NCI-H446 treated with DMSO at 0.1 percent for 48 hours (cell line): ENCODE measurements around the gene OPRD1.

Experiments used
- DNase-seq: peaks from one replicate; lab custom pipeline; 2025; lab: John Stamatoyannopoulos, UW

Gene OPRD1

DNA sequence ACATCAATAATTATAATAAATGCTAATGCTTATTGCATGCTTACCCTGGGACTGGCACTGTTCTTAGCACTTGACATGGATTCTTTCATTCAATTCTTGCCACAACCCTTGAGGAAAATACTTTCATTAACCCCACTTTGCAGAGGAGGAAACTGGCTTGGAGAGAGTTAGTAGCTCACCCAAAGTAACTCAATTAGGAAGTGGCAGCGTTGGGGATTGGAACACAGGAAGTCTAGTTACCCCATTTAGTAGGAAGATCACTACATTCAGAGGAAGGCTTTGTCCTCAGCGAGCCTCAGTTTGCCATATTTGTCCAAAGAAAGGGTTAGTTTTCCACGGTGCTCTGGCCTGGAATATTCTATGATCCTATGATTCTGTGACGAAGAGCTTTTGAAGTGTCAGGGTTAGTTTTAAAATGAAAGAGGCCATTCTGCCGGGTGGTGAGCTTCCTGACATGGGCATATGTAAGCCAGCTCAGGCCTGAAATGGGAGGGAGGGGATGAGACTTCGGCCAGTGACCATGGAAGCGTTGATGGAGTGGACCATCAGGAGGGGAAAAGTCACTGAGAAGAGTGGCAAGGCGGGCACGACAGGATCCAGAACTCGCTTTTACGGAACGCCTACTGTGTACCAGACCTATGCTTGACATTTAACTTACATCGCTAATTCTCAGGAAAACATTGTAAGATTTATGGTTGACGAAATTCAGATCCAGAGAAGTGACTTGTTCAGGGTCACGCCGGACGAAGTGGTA lies 74.2 kb downstream of the OPRD1 start:
- DNase-seq, result no peak

DNA sequence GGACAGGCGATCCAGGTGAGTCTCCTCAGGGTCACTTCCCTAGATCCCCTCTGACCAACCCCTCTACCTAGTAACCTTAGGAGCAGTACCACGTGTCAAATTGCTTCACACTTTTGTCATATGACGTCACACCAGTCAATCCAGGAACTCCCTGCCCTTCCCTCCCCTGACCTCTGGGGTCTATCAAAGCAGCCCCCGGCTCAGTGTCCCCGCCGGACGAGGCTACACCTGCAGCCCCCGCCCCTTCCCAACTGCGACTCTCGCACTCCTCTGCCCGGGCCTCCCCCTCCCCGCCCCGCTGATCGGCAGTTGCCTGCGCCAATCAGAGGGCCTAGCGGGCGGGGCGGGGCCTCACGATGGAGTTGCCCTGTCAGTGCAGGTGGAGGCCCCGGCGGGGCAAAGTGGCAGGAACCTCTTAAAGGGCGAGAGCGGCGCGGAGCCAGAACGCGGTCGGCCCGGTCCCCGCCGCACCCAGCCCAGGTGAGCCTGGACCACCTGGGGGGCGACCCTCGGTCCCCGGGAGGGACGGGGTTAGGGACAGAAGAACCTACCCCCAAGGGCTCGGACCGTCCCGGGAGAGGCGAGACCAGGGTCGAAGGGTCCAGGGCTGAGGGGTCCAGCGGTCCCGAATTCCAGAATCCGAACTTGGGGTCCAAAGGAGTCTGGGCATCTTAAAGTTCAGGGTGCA lies 74.9 kb downstream of the OPRD1 start:
- DNase-seq, result peak; percentile 49

DNA sequence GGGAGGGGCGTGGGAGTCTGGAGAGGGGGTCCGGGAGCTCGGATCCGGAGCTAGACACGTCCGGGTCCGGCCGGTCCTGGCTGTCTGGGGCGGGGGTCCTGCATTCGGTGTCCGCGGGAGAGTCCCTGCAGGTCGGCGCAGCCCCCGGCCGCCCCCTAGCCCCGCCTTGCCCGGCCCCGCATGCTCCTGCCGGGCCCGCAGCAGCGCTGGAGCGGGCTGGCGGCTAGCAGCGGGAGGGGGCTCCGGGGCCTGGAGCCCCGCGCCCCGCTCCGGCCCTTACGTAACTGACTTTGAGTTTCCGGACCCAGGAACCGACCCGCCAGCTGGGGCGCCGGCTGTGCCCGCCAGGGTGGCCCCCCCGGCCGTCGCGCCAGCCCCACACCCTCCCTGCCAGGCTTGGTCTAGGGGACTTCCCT lies 75.5 kb downstream of the OPRD1 start:
- no peak for DNase-seq

DNA sequence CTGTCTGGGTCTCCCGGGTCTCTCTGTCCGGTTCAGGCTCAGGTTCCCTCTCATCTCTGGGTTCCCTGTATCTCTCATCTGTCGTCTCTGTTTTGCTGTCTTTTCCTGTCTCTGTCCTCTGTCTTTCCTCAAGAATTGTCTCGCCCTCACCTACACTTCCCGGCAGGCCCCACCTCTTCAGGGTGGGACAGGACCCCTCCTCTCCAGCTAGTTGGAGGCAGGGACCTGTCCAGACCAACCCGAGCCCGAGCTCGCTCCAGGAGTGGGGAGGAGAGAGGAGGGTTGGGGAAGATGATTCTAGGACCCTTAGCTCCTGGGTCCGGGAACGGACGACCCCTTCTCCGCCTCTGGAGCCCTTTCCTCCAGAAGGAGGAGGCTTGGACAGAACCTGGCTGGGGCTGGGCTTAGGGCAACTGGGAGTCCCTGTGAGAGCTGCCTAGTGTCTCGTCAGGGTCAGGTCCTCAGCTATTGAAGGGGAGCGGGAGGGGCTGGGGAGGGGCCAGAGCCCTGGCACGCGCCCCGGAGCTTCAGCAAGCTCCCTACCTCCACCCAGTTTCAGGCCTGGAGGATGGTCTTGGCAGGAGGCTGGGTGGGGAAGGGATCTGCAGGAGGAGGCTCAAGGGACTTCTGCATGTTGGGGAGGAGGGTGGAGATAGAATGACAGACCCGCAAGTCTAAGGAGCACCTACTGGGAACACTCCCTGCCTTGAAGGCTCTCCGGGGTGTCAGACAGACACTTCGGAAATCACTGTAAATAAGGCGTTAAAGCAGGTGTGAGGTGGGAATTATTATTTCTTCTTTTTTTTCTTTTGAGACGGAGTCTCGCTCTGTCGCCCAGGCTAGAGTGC lies 76.1 kb downstream of the OPRD1 start:
- peak; percentile 24 for DNase-seq

DNA sequence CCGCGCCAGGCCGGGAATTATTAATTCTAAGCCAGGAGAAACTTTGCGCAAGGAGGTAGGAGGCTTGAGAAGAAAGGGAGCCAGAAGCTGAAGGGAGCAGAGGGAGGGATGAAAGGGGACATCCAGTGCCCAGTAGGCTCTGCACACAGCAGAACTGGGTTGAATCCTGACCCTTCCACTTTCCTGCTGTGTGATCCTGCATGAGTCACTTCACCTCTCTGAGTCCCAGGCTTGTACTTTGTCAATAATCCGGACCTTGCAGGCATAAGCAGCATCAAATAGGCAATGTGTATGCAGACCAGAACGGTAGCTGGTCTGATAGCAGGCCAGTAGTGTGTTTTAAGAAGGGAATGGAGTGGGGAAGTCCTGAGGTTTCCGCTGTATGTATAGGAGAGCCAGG lies 76.9 kb downstream of the OPRD1 start:
- DNase-seq, result no peak

DNA sequence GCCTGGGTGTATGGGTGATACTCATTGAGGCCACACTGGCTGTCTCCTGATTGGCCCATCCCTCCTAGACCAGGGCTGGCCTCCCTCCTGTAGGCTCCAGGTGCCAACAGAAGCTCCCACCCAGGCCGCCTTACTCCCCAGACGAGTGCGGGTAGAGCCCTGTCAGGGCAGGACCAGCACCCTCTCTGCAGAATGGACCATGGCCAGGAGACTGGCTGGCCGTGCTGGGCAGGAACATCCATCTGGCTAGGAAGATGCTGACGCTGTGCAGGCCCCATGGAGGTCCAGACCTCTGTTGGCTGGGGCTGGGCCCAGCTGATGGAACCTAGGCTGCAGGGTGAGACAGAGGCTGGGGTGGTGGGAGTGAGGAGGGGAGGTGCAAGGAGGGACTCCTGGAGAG lies 77.4 kb downstream of the OPRD1 start:
- DNase-seq, result no peak

DNA sequence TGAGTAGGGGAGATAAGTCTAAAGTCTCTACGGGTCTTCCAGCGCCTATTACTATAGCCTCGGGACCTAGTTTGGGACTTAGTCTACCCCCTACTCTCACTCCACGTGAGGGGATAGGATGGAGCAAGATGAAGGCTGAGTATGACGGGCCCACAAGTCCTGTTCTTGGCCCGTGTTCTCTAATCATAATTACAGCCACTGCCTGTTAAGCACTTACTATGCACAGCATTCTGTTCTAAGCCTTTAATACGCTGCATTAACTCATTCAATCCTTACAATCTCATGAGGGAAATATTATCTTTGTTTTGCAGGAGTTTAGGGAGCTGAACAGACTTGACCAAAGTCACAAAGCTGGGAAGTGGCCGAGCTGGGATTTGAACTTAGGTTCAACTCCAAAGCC lies 78.5 kb downstream of the OPRD1 start:
- DNase-seq, result no peak

DNA sequence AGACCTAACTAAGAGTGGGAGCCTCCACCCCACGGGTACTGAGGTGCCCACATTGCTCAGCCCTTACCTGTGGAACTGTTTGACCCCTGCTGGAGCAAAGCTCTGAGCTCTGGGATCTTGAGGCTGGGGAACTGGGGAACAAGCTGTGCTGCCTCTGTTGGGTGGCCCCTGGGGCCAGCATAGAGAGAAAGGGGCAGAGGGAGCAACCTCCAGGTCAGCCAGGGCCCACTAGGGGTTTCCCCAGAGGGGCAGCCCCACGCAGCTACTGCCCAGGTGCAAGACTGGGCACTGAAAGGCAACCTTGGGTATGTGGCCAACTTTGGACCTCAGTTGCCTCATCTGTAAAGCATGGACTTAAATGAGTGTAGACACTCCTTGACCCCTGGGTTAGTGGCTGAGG lies 78.9 kb downstream of the OPRD1 start:
- DNase-seq, result no peak

DNA sequence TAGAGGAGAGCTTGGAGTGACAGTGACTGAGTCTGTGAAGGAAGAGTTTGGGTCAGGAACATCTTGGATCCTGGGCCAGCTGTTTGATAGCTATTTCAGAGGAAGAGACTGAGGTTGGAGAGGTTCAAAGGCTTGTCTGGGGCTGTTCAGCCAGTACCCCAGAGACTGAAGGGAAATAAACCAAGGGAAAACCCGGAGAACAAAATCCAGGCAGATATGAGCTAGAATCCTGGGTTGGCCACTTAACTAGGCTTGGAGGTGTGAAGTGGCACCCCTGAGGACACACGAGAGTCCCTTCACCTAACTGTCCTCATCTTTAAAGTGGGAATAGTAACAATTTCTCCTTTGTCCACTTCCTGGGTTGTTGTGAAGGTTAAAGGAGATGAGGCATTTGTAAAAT lies 79.3 kb downstream of the OPRD1 start:
- DNase-seq, result no peak

DNA sequence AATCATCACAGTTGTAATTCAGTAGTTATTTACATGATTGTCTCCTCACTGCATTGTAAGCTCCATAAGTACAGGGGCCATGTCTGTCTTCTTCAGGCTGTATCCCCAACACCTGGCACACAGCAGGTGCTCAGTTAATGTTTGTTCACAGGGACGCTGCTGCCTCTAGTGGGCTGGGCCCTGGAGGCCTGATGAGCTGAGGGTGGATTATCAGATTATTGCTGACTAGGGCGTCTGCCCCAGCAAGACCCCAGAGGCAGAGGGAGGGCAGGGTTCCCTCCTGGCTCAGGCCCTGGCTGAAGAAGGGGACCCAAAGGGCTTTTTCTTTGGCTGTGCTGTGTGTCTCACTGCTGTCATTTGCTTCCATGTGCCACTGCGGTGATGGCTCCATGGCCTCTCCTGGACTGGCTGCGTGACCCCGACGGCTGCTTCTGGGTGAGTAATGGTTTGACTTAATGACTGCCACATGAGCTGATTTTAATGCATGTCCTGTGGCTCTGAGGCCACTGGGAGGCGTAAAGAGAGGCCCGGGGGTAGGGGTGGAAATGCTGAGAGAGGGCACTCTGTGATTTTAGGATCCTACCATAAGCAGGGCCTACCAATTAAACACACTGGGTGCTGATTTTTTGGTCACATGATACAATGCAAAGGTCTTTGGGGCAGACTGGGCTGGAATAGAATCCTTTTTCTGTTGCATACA lies 81.6 kb downstream of the OPRD1 start:
- DNase-seq, result no peak

DNA sequence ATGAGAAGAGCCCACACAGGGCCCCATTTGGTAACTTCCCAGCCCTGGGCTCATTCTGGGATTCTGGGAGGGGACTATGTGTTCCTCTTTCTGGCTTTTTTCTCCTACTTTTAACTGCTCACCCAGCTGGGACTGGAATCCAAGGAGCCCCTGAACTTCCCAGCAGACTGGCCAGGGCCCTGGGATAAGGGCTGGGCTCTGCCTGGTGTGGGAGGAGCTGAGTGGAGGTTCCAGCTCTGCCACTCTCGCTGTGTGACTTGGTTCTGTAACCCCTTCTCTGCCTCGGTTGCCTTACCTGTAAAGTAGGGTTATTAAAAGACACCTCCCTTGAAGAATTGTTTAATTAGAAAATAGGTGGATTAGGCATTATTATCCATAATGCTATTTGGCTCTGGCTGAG lies 82.8 kb downstream of the OPRD1 start:
- no peak for DNase-seq

DNA sequence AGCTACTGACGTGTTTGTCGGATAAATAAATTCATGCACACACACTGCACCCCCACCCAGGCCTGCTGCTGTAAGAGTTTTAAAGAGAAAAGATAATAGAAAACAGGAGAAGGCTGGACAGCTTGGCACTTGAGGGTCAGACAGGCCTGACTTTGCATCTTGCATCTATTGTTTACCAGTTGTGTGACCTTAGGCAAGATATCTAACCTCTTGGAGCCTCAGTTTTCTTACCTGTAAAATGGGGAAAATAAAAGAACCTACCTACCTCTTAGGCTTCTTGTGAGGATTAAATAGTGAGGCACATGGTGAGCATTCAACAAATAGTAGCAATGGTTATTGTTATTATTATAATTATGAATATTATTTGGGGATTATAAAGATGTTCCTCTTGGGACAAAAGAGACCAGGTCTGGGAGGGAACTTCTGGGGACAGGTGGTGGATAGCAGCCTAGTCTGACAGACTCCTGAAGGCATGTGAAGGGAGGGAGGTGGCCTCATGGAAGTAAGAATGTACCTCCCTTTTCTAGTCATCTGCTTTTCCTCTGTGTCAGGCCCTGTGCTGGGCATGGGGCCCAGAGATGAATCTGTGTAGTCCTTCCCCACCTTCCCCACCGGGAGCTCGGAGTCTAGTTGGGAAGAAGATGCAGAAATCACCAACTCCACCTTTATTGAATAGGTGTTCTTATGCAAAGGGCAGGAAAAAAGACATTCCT lies 84.1 kb downstream of the OPRD1 start:
- DNase-seq, result no peak

DNA sequence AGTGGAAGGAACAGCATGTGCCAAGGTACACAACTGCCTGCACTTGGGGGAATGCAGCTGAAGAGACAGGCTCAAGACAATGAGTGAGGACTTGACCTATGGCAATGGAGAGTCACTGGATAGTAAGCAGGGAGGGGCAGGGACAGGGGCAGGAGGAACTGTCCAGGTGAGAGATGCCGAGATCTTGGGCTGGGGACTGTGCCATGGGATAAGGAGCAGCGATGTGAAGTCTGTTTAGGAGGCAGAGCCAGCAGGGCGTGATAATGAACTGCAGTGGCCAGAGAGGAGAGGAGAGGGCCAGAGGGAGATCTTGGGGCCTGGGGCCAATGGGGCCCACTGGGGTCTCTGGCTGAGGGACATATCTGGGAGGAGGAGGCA lies 84.6 kb downstream of the OPRD1 start:
- DNase-seq, result no peak

DNA sequence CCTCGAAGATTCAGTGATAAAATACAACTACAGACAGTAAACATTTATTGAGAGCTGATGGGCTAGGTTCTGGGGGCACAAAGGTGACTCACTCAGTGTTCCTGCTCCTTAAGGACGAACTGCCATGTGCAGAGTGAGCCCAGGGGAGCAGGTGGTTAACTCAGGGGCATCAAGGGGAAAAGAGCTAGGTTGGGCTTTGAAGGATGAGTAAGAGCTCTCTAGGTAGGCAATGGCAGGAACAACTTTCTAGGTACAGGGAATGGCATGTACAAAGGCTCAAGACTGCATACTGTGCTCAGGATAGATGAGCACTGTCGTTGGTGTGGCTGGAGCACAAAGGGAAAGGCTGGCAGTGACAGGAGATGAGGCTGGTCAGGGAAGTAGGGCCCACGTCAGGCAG lies 85.8 kb downstream of the OPRD1 start:
- no peak for DNase-seq

DNA sequence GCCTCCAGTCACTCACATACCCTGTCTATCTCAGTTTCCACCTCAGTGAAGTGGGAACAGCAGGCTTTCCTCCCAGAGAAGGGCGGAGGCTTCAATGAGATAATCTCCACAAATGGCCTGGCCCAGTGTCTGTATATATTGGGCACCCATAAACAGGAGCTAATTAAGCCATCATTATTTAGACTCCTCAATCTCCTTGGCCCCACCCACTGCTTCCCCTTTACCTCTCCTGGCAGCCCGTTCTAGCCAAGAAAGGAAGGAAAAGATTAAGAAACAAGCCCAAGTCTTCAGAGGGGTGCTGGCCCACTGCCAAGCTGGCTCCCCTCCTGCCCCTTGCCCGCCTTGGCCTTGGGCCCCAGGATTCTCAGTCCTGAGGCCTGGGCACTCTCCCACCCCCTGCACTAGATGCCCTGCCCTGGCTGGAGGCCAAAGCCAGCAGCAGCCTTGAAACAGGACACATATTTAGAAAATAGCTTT lies 86.5 kb downstream of the OPRD1 start:
- no peak for DNase-seq

DNA sequence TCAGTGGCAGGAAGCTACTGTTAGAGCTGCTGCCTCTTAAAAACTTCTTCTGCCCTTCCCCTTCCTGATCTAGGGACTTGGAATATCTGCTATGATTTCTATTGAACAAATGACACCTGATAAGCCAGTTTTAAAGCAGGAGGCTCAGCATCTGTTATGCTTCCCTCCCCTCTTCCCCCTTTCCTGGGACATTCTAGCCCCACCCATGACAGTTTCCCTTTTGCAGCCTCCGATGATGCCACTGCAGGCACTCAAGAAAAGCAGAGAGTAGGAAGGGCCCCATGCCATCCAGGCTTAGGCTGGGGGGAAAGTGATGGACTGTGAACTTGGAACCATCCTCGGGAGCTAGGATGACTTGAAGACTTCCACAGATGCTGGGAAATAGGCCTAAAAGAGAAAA lies 87.3 kb downstream of the OPRD1 start:
- no peak for DNase-seq

DNA sequence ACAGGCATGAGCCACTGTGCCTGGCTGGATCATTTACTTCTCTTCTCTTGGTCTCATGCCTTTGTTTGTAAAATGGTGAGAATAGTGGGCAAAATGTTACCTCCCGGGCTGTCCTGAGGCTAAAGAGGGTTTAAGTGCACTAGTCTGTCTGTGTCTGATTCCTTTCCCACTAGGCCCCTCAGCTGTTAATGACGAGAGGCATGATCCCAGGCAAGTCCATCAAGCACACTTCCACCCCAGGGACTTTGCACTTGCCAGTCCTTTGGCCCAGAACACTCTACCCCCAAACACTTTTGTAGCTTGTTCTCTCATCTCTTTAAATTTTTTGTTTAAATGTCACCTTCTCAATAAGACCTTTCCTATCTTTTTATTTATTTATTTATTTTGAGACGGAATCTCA lies 88.6 kb downstream of the OPRD1 start:
- DNase-seq, result no peak

DNA sequence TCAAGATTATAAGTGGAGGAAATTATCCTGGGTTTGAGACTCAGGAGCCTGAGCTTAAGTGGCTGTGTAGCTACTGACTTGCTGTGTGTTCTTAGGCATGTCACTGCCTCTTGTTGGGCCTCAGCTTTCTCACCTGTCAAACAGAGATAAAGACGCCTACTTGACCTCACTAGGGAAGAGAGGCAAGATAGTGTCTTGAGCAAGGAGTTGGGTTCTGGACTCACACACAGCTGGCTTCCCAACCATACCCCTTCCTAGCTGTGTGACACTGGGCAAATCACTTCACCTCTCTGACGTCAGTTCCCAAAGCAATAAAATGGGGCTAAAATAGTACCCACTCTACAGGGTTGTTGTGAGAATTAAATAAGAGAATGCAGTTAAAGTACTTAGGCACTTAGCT lies 90.8 kb downstream of the OPRD1 start:
- DNase-seq, result no peak

DNA sequence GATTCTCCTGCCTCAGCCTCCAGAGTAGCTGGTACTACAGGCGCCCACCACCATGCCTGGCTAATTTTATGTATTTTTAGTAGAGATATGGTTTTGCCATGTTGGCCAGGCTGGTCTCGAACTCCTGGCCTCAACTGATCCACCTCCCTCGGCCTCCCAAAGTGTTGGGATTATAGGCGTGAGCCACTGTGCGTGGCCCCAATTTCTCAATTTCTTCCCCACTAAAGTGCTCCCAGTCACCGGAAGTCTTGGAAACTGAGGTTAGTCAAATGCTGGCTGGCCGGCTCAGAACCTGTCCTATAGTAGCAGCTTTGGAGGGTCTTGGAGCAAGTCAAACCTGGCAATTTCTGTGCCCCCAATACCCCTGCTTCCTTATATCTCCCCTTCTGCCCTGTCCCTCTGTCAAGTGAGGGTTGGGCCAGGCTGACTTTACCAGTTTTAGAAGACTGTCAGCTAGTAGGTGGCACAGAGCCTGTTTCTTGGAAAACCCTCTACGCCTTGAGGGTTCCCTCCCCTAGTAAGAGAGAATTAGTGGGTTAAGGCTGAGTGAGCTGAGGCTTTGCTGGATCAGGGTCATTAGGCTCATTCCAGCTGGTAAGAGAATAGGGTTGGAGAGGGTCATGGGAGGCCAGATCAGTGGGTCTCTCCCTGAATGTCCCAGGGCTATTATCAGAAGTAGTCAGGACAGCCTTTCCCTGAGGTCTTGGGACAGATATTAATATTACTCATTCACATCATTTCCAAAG lies 94.1 kb downstream of the OPRD1 start:
- no peak for DNase-seq

DNA sequence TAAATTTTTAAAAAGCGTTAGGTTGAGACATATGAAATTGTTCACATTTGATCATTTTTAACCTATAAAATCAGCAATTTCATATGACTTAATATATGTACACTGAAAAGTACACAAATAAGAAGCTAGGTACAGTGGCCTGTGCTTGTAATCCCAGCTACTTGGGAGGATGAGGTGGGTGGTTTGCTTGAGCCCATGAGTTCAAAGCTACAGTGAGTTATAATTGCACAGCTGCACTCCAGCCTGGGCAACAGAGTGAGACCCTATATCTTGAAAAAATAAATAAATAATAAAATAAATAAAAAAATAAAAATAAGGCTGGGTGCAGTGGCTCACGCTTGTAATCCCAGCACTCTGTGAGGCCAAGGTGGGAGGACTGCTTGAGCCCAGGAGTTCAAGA lies 97.2 kb downstream of the OPRD1 start:
- no peak for DNase-seq
